Skin of body (tissue), 2 donors: ENCODE data around the gene MYH16. TPM values are rescaled to one million over a fixed set of nuclear protein-coding genes. Genes with fewer than 3 reads are reported as not detected.
"Not testable (repeated sequence)": the region's sequence is repeated elsewhere in the genome, so short reads cannot be mapped to it uniquely, and the experiment has no call there.

Experiments
- DNase-seq: peaks from one replicate; lab custom pipeline; 2025; lab: John Stamatoyannopoulos, UW
- total RNA-seq: library from RNA; depleted of rRNA; stranded (reverse); fragments of >200 nt; gene quantifications from one replicate; pipeline ENCODE4 v1.2.3, GENCODE V29; 2014

The MYH16 gene
- total RNA-seq, 1 donor from 2014 or later, result not detected

- no peak for DNase-seq
Measured at GRCh38 chr7:99301496-99301895, 28.9 kb downstream of the MYH16 start.

GRCh38 chr7:99305473-99306260 is 33.0 kb downstream of the MYH16 start:
- no peak for DNase-seq

- no peak for DNase-seq
Measured at GRCh38 chr7:99308461-99309074, 35.9 kb downstream of the MYH16 start.

- DNase-seq, result no peak
Measured at GRCh38 chr7:99309111-99309510, 36.5 kb downstream of the MYH16 start.

GRCh38 chr7:99310004-99310403 is 37.4 kb downstream of the MYH16 start:
- DNase-seq, result no peak

GRCh38 chr7:99311702-99312101 is 39.1 kb downstream of the MYH16 start:
- DNase-seq, result no peak

- DNase-seq, result peak; percentile 13
Measured at GRCh38 chr7:99312316-99313203, 39.9 kb downstream of the MYH16 start.

GRCh38 chr7:99313204-99313573 is 40.5 kb downstream of the MYH16 start:
- DNase-seq, result no peak

- DNase-seq, result no peak
Measured at GRCh38 chr7:99314504-99314903, 41.9 kb downstream of the MYH16 start.

- DNase-seq, result no peak
Measured at GRCh38 chr7:99320371-99320770, 47.7 kb downstream of the MYH16 start.

GRCh38 chr7:99322659-99323058 is 50.0 kb downstream of the MYH16 start:
- DNase-seq, result not testable (repeated sequence)

- no peak for DNase-seq
Measured at GRCh38 chr7:99324559-99324958, 51.9 kb downstream of the MYH16 start.

- no peak for DNase-seq
Measured at GRCh38 chr7:99325001-99325493, 52.4 kb downstream of the MYH16 start.

- DNase-seq, result peak; percentile 91
Measured at GRCh38 chr7:99325592-99326407, 53.2 kb downstream of the MYH16 start, which contains the start of gene ARPC1A. TSS of gene ARPC1A (plus strand) at chr7:99325898. CDS start at chr7:99333354, 7,456 bp downstream.

GRCh38 chr7:99326408-99326782 is 53.8 kb downstream of the MYH16 start:
- DNase-seq, result no peak

- DNase-seq, result not testable (repeated sequence)
Measured at GRCh38 chr7:99330314-99330961, 57.8 kb downstream of the MYH16 start.

- no peak for DNase-seq
Measured at GRCh38 chr7:99331002-99331401, 58.4 kb downstream of the MYH16 start.

GRCh38 chr7:99339595-99339994 is 67.0 kb downstream of the MYH16 start:
- DNase-seq, result no peak

GRCh38 chr7:99340659-99341058 is 68.0 kb downstream of the MYH16 start:
- no peak for DNase-seq

- DNase-seq, result no peak
Measured at GRCh38 chr7:99344061-99344647, 71.5 kb downstream of the MYH16 start.
